ENCODE data around the gene DDX21. TPM values are rescaled to one million over a fixed set of nuclear protein-coding genes. Genes with fewer than 3 reads are reported as not detected.
"Not testable (repeated sequence)": the region's sequence is repeated elsewhere in the genome, so short reads cannot be mapped to it uniquely, and the experiment has no call there.

Gene DDX21
- total RNA-seq, 1 donor from 2014 or later = 46.5 TPM

DNA sequence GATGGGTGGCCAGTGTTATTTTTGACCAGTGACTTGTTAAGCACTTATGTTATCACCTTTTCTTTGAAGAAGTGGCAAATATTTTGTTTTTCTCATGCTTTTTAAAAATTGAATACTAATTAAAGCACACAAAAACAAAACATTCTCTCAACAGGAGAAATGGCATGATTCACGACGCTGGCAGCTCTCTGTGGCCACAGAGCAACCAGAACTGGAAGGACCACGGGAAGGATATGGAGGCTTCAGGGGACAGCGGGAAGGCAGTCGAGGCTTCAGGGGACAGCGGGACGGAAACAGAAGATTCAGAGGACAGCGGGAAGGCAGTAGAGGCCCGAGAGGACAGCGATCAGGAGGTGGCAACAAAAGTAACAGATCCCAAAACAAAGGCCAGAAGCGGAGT is 26.4 kb downstream of the DDX21 start:
- DNase-seq (ENCODE audit: low spot score in 2 of 2) = no peak
- no peak for FAIRE-seq

DNA sequence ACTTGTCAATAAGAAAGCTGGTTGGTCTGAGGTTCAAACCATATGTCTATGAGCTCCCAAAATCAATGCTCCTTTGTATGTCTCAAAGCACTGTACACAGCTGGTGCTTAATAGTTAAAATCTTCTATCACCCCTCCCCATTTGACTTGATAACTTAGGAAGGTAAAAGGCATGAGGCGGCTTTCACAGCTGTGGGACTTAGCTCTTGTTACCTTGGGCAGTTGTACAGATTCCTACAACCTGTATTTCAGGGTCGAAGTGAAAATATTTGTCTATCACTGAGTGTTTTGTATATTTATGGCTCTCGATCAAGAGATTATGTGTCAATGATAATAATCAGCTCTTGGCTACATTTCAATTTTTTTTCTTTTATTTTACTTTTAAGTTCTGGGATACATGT is 31.6 kb downstream of the DDX21 start:
- DNase-seq (ENCODE audit: low spot score in 2 of 2) = no peak
- no peak for FAIRE-seq

DNA sequence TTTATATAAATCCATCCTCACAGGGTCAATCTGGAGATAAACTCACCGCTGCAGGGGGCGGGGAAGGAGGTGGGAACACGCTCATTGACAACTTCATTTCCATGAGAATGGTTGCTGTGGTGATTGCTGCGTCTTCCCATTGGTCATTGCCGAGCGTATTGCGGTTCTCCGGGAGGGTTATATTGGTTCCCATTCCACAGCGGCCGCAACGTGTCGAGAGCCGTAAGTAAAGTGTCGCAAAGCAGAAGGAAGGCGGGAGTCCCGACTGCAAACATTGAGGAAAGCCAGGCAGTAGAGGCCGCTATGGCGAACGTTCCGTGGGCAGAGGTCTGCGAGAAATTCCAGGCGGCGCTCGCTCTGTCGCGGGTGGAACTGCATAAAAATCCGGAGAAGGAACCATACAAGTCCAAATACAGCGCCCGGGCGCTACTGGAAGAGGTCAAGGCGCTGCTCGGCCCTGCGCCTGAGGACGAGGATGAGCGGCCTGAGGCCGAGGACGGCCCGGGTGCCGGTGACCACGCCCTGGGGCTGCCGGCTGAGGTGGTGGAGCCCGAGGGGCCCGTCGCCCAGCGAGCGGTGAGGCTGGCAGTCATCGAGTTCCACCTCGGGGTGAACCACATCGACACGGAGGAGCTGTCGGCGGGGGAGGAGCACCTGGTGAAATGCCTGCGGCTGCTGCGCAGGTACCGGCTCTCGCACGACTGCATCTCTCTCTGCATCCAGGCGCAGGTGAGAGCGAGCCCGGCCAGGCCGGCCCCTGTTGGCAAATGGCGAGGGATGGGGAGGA is 32.8 kb downstream of the DDX21 start, which contains the start of gene KIFBP:
KIFBP (plus strand) TSS at position 274 of the 787 bp plus-strand sequence; CDS start at position 304, 30 bp downstream.
- peak; percentile 83 for FAIRE-seq
- DNase-seq (ENCODE audit: low spot score in 2 of 2) = peak; percentile 88 to 94

DNA sequence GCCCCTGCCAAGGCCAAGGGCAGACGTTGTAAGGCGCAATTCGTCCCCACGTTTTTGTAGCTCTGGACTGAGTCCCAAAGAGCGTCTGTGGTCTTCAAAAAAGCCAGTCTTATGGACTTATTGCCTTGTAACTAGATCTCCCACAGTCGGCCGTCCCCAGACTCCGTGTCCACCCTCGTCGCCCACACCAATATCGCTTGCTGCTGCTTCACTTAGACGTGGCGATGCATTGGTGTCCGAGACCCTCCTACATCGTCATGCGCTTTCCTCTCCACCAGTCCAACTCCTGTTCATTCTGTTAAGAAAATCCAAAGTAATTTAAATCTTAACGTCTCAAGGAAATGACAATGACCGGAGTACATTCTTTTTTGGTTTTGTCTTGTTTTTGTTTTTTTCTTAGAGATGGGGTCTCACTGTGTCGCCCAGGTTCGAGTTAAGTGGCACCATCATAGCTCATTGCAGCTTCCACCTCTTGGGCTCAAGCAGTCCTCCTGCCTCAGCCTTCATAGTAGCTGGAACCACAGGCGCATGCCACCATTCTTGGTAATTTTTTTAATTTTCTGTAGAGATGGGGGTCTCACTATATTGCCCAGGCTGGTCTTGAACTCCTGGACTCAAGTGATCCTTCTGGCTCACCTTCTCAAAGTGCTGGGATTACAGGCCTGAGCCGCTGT is 33.5 kb downstream of the DDX21 start:
- DNase-seq (ENCODE audit: low spot score in 2 of 2) = no peak
- no peak for FAIRE-seq

DNA sequence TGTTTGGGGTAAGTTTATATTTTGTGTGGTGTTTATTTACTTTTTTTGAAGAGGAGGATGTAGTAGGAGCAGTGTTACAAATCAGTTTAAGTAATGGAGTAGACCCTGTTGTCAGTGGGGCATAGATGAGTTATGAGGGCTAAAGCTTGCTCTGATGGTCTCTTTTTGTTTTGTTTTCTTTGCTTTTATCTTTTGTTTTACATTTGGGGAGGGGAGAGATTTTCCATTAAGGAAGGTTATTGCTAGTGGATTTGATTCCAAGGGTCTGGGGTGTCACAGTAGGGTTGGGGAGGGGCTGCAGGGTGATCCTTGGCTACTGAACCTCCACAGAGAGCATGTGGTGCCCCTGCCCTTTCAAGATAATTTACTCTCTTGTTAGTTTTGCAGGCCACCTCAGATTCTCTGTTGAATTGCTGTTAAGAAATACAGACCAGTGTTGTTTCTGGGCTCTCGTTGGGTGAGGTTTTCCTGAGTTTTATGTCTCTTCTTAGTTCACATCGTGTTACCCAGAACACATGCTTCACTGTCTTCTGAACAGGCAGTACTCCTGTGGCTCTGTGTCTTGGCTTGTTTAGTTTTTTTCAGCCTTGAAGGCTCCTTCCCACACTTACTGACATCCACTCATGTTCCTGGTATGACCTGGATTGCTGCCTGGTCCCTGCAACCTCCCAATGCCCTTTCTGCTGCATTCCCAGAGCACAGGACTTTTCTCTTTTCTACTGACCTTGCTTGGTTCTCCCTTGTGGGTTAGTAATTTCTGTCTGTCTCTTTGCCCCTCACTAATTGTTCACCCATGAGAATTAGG is 36.9 kb downstream of the DDX21 start:
- FAIRE-seq (no peak), DNase-seq (ENCODE audit: low spot score in 2 of 2) (peak in 1 of 2 donors; percentile 12)

DNA sequence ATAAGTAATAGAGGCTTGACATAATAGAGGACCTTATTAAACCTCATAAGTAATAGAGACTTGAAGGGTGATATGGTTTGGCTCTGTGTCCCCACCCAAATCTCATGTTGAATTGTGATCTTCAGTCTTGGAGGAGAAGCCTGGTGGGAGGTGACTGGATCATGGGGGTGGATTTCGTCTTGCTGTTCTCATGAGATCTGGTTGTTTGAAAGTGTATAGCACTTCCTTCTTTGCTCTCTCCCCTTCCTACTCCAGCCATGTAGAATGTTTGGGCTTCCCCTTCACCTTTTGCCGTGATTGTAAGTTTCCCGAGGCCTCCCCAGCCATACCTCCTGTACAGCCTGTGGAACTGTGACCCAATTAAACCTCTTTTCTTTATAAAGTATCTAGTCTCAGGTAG is 41.2 kb downstream of the DDX21 start:
- FAIRE-seq = no peak

DNA sequence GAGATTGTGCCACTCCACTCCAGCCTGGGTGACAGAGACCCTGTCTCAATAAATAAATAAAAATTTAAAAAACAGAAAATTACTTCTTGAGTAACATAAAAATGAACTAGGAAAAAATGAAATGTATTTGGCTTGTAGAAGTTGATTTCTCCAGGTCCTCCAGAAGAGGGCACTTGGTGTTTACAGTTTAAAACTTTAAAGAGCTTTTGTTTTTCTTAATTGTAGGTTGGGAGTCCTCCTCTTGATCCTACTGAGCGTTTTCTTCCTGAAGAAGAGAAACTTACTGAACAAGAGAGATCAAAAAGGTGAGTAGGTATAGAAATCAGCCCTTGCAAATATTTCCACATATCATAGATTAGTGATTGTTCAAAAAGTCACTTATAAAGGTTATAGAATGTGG is 48.9 kb downstream of the DDX21 start:
- DNase-seq (ENCODE audit: low spot score in 2 of 2) = peak in 1 of 2 donors; percentile 25

More for the DNA sequence above, 41.2 kb downstream of the DDX21 start:
- DNase-seq (ENCODE audit: low spot score in 2 of 2) = no peak

DNA sequence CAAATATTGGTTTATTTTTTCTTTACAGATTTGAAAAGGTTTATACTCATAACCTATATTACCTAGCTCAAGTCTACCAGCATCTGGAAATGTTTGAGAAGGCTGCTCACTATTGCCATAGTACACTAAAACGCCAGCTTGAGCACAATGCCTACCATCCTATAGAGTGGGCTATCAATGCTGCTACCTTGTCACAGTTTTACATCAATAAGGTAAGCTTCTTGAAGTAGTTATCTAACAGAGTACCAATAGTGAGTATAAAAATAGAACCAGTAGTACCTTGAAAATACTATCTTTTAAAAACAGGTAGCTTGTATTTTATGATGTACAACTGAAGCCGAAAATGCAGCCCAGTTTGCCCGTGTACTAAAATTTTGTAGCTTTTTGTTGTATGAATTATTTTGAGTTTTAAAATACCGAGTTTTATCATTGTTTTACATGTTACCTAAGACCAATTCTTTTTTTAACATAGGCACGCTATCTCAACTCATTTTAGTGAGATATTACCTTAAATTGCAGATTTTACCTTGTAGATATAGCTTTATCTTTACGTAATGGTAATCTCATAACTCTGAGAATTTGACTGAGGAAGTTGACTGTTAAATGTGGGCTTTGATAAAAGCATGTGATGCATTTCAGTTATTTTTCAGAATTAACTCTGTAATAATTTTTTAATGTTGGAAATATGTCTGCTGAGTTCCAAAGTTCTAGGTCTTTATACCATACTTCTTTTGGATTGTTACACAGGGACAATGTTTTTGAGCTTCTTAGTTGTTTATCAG is 49.9 kb downstream of the DDX21 start:
- no peak for FAIRE-seq
- no peak for DNase-seq (ENCODE audit: low spot score in 2 of 2)

More for the DNA sequence above, 48.9 kb downstream of the DDX21 start:
- peak; percentile 59 for FAIRE-seq

DNA sequence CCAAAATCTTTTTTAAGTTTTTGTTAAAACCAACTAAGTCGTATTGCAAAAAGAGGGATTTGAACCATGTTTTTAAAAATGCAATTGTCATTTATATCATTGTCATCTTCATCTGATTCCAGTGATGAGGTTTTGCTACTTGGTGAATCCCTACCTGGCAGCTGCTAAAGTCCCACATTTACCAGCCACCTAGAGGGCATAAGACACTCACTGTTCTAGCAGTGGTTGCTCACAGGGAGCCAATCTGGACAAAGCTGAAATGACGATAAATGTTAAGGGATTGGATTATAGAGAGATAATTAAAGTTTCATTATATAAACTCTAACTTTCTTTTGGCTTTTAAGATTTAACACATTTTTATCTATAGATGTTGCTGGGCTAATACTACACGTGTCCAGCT is 51.3 kb downstream of the DDX21 start:
- FAIRE-seq = no peak

DNA sequence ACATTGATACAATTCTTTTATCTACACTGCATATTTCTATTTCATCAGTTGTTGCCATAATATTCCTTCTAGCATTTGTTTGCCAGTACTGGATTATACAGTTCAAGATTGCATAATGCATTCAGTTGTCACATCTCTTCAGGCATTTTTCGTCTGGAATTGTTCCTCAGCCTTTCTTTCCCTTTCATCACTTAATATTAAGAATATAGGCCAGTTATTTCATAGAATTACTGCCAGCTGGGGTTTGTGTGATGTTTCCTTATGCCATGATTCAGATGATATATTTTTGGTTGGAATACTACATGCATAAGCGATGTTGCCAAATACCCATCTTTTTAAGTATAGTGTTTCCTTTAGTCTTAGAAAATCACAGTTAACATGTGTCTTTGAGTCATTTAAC is 53.4 kb downstream of the DDX21 start:
- FAIRE-seq = no peak
- DNase-seq (ENCODE audit: low spot score in 2 of 2) = no peak

More for the DNA sequence above, 51.3 kb downstream of the DDX21 start:
- DNase-seq (ENCODE audit: low spot score in 2 of 2) = no peak

DNA sequence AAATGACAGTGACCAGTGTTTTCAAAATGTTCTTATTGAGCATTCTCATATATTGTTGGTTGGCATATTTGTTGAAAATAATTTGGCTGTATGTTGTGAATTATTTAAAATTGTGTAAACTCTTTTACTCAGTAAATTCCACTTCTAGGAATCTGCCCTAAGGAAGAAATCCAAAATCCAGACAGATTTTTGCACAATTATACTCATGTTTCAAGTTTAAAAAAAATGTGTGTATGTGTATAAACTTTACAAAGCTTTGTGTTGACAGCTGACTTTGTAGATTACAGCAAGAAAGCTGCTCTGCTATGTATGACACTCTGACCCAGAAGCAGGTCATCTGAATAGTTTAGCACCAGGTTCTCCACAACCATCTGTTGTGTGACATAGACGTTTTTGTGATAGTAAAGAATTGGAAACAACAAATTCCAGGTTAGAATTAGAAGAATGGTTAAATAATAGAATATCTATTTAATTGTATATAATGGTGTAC is 54.2 kb downstream of the DDX21 start:
- DNase-seq (ENCODE audit: low spot score in 2 of 2) (no peak), FAIRE-seq (no peak)

DNA sequence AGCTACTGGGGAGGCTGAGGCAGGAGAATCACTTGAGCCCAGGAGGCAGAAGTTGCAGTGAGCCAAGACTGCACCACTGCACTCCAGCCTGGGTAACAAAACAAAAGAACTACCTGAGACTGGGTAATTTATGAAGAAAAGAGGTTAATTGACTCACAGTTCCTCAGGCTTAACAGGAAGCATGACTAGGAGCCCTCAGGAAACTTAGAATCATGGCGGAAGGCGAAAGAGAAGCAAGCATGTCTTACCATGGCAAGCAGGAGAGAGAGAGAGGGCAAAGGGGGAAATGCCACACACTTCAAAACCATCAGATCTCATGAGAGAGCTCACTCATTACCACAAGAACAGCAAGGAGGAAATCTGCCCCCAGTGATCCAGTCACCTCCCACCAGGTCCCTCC is 56.8 kb downstream of the DDX21 start:
- not testable (repeated sequence) for FAIRE-seq; DNase-seq (ENCODE audit: low spot score in 2 of 2)

DNA sequence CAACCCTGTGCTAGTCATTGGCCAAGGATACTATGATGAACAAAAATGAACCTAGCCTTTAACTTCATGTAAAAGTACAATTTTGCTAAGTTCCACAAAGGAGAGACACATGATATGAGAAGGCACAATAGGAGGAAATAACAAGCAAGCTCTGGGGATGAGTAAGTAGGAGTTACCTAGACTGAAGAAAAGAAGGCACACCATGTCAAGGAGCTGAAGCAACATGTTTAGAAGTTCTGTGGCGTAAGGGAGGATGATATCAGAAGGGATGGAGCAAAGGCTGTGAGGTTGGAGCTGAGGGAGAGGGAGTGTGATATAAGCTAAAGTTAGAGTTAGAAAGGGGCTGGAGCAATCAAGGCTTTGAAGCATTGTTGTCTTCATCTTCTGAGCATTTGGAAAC is 58.2 kb downstream of the DDX21 start:
- DNase-seq (ENCODE audit: low spot score in 2 of 2) (no peak), FAIRE-seq (no peak)

DNA sequence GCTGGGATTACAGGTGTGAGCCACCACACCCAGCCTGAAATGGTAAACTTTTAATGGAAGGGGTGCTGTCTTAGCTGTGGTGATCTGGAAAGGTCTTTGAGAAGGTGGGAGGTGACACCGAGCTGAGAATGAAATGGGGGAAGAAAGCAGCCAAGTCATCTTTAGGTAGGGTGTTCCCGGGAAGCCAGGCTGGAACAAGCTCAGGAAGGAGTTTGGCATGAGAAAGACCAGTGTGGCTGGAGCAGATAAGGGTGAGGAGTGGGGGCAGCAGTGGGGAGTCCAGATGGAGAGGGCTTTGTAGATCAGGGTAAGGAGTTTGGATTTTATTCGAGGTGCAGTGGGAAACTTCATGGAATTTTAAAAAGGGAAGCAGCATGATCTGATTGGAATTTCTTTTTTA is 62.6 kb downstream of the DDX21 start:
- DNase-seq (ENCODE audit: low spot score in 2 of 2) (no peak), FAIRE-seq (no peak)

DNA sequence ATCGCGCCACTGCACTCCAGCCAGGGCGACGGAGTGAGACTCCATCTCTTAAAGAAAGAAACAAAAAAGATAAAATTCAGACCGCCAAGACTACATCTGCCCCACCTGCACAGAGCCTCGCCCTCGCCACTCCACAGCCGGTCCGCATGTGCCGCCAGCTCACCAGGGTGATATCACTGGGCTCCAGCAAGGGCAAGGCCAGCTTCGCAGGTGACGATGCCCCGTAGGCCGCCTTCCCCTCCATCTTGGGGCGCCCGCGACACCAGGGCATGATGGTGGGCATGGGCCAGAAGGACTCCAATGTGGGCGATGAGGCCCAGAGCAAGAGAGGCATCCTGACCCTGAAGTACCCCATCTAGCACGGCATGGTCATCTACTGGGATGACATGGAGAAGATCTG is 66.6 kb downstream of the DDX21 start:
- DNase-seq (ENCODE audit: low spot score in 2 of 2) (no peak), FAIRE-seq (no peak)

DNA sequence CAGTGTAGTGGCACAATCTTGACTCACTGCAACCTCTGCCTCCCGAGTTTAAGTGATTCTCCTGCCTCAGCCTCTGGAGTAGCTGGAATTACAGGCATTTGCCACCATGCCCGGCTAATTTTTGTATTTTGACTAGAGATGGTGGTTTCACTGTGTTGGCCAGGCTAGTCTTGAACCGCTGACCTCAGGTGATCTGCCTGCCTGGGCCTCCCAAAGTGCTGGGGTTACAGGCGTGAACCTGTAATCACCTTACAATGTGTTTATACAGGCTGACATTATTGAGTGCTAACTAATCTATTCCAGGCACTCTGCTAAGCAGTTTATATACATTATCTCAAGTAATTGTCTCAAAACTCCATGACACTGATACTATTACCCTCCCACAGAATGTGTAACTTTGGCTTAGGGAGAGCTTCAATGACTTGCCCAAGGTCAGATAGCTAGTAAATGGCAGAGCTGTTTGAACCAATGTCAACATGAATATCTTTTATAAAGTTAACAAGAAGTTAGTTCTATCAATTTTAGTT is 69.5 kb downstream of the DDX21 start:
- DNase-seq (ENCODE audit: low spot score in 2 of 2) (no peak), FAIRE-seq (no peak)

DNA sequence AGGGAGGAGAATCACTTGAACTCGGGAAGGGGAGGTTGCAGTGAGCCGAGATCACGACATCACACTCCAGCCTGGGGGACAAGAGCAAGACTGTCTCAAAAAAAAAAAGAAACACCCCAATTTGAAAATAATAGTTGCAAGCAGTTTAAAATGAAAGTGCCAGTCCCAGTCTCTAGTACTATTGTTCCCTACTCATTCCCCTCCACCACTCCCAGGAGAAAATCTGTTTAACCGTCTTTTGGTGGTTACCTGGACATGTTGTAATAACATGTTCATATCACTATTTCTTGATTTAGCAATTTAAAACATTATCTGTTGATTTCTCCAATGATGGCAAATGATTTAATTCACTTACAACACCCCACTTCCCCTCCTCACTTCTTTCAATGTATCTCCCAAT is 77.3 kb downstream of the DDX21 start:
- FAIRE-seq (no peak), DNase-seq (ENCODE audit: low spot score in 2 of 2) (no peak)
